Choroid plexus epithelial cell (primary cell): ENCODE data around the gene PTPN2.

Experiments
- DNase-seq: peaks from one replicate; pipeline ENCODE4 v3.0.0-alpha.2; 2010; ENCODE audit warnings: low read depth
- H3K4me3 ChIP-seq: 2 replicates; pipeline ENCODE4 v1.5.1; 2011; ENCODE audit warnings: low read depth, mild to moderate bottlenecking, control low read depth, low read length, moderate library complexity
- CTCF ChIP-seq: conservative IDR thresholded peaks from 2 replicates; pipeline ENCODE4 v1.5.1; 2011; ENCODE audit warnings: low read depth, mild to moderate bottlenecking, control low read depth, inconsistent platforms, low read length, moderate library complexity

The PTPN2 gene

GRCh38 chr18:12928206-12928605, 44.2 kb upstream of the PTPN2 start:
- DNase-seq: no peak
- no peak overlapping the region for H3K4me3 ChIP-seq
- no peak for TF ChIP-seq CTCF

GRCh38 chr18:12924616-12925015, 40.6 kb upstream of the PTPN2 start:
- no peak overlapping the region for H3K4me3 ChIP-seq
- DNase-seq: no peak
- TF ChIP-seq CTCF: no peak

- H3K4me3 ChIP-seq: no peak overlapping the region
- no peak for DNase-seq
- TF ChIP-seq CTCF: no peak
These were observed 38.2 kb upstream of the PTPN2 start for GRCh38 chr18:12922266-12922665.

- TF ChIP-seq CTCF: no peak
These were observed 37.1 kb upstream of the PTPN2 start for GRCh38 chr18:12921178-12921577.

GRCh38 chr18:12911929-12912703, 28.1 kb upstream of the PTPN2 start:
- no peak for DNase-seq
- no peak overlapping the region for H3K4me3 ChIP-seq
- TF ChIP-seq CTCF: no peak

More at GRCh38 chr18:12921178-12921577, 37.1 kb upstream of the PTPN2 start:
- no peak overlapping the region for H3K4me3 ChIP-seq
- DNase-seq: no peak

- no peak for TF ChIP-seq CTCF
- H3K4me3 ChIP-seq: peak overlapping the region; percentile 40
- DNase-seq: peak; percentile 10
These were observed 27.2 kb upstream of the PTPN2 start for GRCh38 chr18:12911025-12911928.

- no peak overlapping the region for H3K4me3 ChIP-seq
- no peak for TF ChIP-seq CTCF
- DNase-seq: no peak
These were observed 24.7 kb upstream of the PTPN2 start for GRCh38 chr18:12908706-12909105.
